GM19035 (cell line): ENCODE measurements around the gene CLEC4C.
"Not testable (repeated sequence)": the region's sequence is repeated elsewhere in the genome, so short reads cannot be mapped to it uniquely, and the experiment has no call there.

ENCODE experiments used
- ATAC-seq: cut with Tn5 transposase; IDR thresholded peaks from one replicate; pipeline ENCODE4 v1.9.1; 2021; ENCODE audit not compliant: unreplicated experiment

Gene CLEC4C

GRCh38 chr12:7747246-7747645 lies at the start of gene CLEC4C:
Gene CLEC4C, minus strand, starts transcription at chr12:7747375. Its CDS starts 27 bp downstream, at chr12:7747348.
- ATAC-seq, result no peak

- no peak for ATAC-seq
These were observed 46.0 kb upstream of the CLEC4C start for GRCh38 chr12:7793211-7793610.

GRCh38 chr12:7788884-7789528 lies 41.8 kb upstream of the CLEC4C start, which contains the start of gene NANOG:
Gene NANOG, plus strand, starts transcription at chr12:7789402. Its CDS starts 213 bp downstream, at chr12:7789615.
- ATAC-seq, result not testable (repeated sequence)

GRCh38 chr12:7788294-7788660 lies 41.1 kb upstream of the CLEC4C start:
- no peak for ATAC-seq

GRCh38 chr12:7787574-7788293 lies 40.6 kb upstream of the CLEC4C start:
- ATAC-seq, result no peak

GRCh38 chr12:7784701-7785100 lies 37.5 kb upstream of the CLEC4C start:
- ATAC-seq, result no peak

GRCh38 chr12:7783433-7783832 lies 36.3 kb upstream of the CLEC4C start:
- ATAC-seq, result not testable (repeated sequence)

GRCh38 chr12:7782055-7782454 lies 34.9 kb upstream of the CLEC4C start:
- no peak for ATAC-seq

GRCh38 chr12:7781274-7781673 lies 34.1 kb upstream of the CLEC4C start:
- ATAC-seq, result no peak

GRCh38 chr12:7769999-7770398 lies 22.8 kb upstream of the CLEC4C start:
- no peak for ATAC-seq

- ATAC-seq, result no peak
These were observed 11.6 kb upstream of the CLEC4C start for GRCh38 chr12:7758766-7759140.

GRCh38 chr12:7756993-7757392 lies 9.8 kb upstream of the CLEC4C start:
- ATAC-seq, result no peak

- ATAC-seq, result not testable (repeated sequence)
These were observed 8.5 kb upstream of the CLEC4C start for GRCh38 chr12:7755668-7756067.

GRCh38 chr12:7751941-7752922 lies 5.1 kb upstream of the CLEC4C start:
- not testable (repeated sequence) for ATAC-seq

- ATAC-seq, result no peak
These were observed 4.2 kb upstream of the CLEC4C start for GRCh38 chr12:7751394-7751793.

- ATAC-seq, result no peak
These were observed 3.2 kb upstream of the CLEC4C start for GRCh38 chr12:7750350-7750749.

- ATAC-seq, result no peak
These were observed 2.3 kb upstream of the CLEC4C start for GRCh38 chr12:7749442-7749841.

- no peak for ATAC-seq
These were observed 1.7 kb upstream of the CLEC4C start for GRCh38 chr12:7748852-7749251.

GRCh38 chr12:7732993-7733392 lies 14.2 kb downstream of the CLEC4C start:
- ATAC-seq, result no peak

- no peak for ATAC-seq
These were observed 15.7 kb downstream of the CLEC4C start for GRCh38 chr12:7731486-7731885.

- ATAC-seq, result not testable (repeated sequence)
These were observed 16.2 kb downstream of the CLEC4C start for GRCh38 chr12:7730984-7731383.
